ENCODE results near the gene MKX. TPM values are rescaled to one million over a fixed set of nuclear protein-coding genes. Genes with fewer than 3 reads are reported as not detected.

Gene MKX
- total and polyA plus RNA-seq, 9 of the 15 experiments (the other 6 are each of a cell fraction or from before 2014, with no cell fraction given) = 0.07 TPM; not detected in 7

- Histone ChIP-seq H3K4me2 (ENCODE audit: insufficient read depth, low read length) (no peak overlapping the region), H3K27ac (ENCODE audit: extremely low read depth, low read depth, low read length) (no peak overlapping the region), H2AFZ (ENCODE audit: low read depth, low read length) (no peak overlapping the region), H3K4me3 (no peak overlapping the region), H3K9me3 (replicated peaks; ENCODE audit: control insufficient read depth, insufficient read depth, low read depth, low read length) (no peaks in the 10 kb centered on the region), H3K79me2 (ENCODE audit: control insufficient read depth, insufficient read depth, low read length) (no peaks in the 10 kb centered on the region), H3K9ac (ENCODE audit: insufficient read depth in 1 of 2, low read depth in 2 of 2, low read length in 2 of 2) (no peak overlapping the region), H3K4me1 (replicated peaks in 1 of 2; ENCODE audit: control insufficient read depth in 2 of 2, insufficient read depth in 2 of 2, low read length in 2 of 2) (no peaks in the 10 kb centered on the region), H3K27me3 (ENCODE audit: control insufficient read depth in 2 of 2, insufficient read depth in 2 of 2, low read length in 2 of 2) (peaks cover 0 to 2% of the 10 kb centered on the region in 2 experiments; a peak in 1 of 5 replicates), H3K9me1 (ENCODE audit: control insufficient read depth, insufficient read depth, low read length) (no peaks in the 10 kb centered on the region), H3K36me3 (ENCODE audit: control insufficient read depth, insufficient read depth, low read length) (no peaks in the 10 kb centered on the region), H4K20me1 (replicated peaks; ENCODE audit: control insufficient read depth, insufficient read depth, low read length) (peaks cover 2% of the 10 kb centered on the region; the same call in 1 of the 2 replicates)
- intact Hi-C loops (cut with micrococcal nuclease) = no loop called here
- 0% methylated on average over 1 of the region's 1 CpG for WGBS (ENCODE audit: insufficient coverage, low coverage, missing lambda C conversion rate)
- DNase-seq (ENCODE audit: extremely low read depth in 1 of 4, low spot score in 3 of 4) (peak in 1 of 4 experiments; percentile 11), FAIRE-seq (no peak), ATAC-seq (peak; percentile 50; the same call in 1 of the 3 replicates)
- in situ Hi-C loops (cut with MboI) = no loop called here
- no TSS peak for BruUV-seq (replicated peaks)
- TF ChIP-seq CTCF (IDR thresholded peaks at IDR 0.05 in 2 of 3, conservative IDR thresholded peaks at IDR 0.05 in 1 of 3; ENCODE audit: insufficient read depth in 2 of 3, low read depth in 1 of 3, low read length in 3 of 3) (peak in 1 of 3 experiments; percentile 29; a peak in 4 of 6 replicates), CSDE1 (IDR thresholded peaks at IDR 0.05) (no peak), SNIP1 (IDR thresholded peaks at IDR 0.05; ENCODE audit: low read depth) (no peak)
- ChIA-PET POLR2A (no interaction called here), CTCF (ENCODE audit: low intra/inter-chr PET ratio) (no interaction called here)
These were observed 21.3 kb downstream of the MKX start for GRCh38 chr10:27724287-27724686.

GRCh38 chr10:27723436-27723835, 22.2 kb downstream of the MKX start:
- in situ Hi-C loops (cut with MboI) (no loop called here), intact Hi-C loops (cut with micrococcal nuclease) (no loop called here)
- ChIA-PET CTCF (ENCODE audit: low intra/inter-chr PET ratio) (no interaction called here), POLR2A (no interaction called here)
- Histone ChIP-seq H3K4me1 (replicated peaks in 1 of 2; ENCODE audit: control insufficient read depth in 2 of 2, insufficient read depth in 2 of 2, low read length in 2 of 2) (no peaks in the 10 kb centered on the region), H3K4me3 (no peak overlapping the region), H3K79me2 (ENCODE audit: control insufficient read depth, insufficient read depth, low read length) (no peaks in the 10 kb centered on the region), H2AFZ (ENCODE audit: low read depth, low read length) (no peak overlapping the region), H3K27ac (ENCODE audit: extremely low read depth, low read depth, low read length) (no peak overlapping the region), H4K20me1 (replicated peaks; ENCODE audit: control insufficient read depth, insufficient read depth, low read length) (peaks cover 2% of the 10 kb centered on the region; the same call in 1 of the 2 replicates), H3K9me1 (ENCODE audit: control insufficient read depth, insufficient read depth, low read length) (no peaks in the 10 kb centered on the region), H3K27me3 (ENCODE audit: control insufficient read depth in 2 of 2, insufficient read depth in 2 of 2, low read length in 2 of 2) (no peaks in the 10 kb centered on the region), H3K9me3 (replicated peaks; ENCODE audit: control insufficient read depth, insufficient read depth, low read depth, low read length) (no peaks in the 10 kb centered on the region), H3K9ac (ENCODE audit: insufficient read depth in 1 of 2, low read depth in 2 of 2, low read length in 2 of 2) (no peak overlapping the region), H3K36me3 (ENCODE audit: control insufficient read depth, insufficient read depth, low read length) (no peaks in the 10 kb centered on the region), H3K4me2 (ENCODE audit: insufficient read depth, low read length) (no peak overlapping the region)
- DNase-seq (ENCODE audit: extremely low read depth in 1 of 4, low spot score in 3 of 4) (no peak), ATAC-seq (no peak), FAIRE-seq (no peak)
- no TSS peak for BruUV-seq (replicated peaks)
- no peak for TF ChIP-seq ZNF280A (IDR thresholded peaks at IDR 0.05; ENCODE audit: low read depth, partially characterized antibody)
